HG03280 (cell line): ENCODE results near the gene FER.

ENCODE experiments used
- ATAC-seq: cut with Tn5 transposase; IDR thresholded peaks from one replicate; pipeline ENCODE4 v1.9.1; 2021; ENCODE audit warnings: mild to moderate bottlenecking, moderate library complexity; ENCODE audit not compliant: unreplicated experiment

The FER gene

DNA sequence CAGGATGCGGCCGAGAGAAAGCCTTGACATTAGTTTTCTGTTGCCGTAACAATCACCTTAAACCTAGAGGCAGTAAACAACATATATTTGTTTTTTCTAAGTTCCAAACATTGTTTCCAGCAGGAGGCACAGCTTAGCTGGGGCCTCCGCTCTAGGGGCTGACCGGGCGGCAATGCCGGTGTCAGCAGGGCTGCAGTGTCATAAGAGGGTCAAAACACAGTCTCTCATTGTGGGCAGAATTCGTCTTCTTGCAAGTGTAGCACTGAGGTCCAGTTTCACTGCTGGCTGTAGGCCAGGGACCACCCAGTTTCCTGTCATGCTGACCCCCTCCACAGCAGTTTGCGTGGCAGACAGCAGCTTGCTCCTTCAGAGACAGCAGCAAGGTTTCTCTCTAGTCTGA lies 475.8 kb downstream of the FER start:
- ATAC-seq: no peak

- ATAC-seq: no peak
These were observed 476.7 kb downstream of the FER start for GRCh38 chr5:109224276-109224882.

GRCh38 chr5:109225716-109226625 lies 478.3 kb downstream of the FER start:
- no peak for ATAC-seq

- no peak for ATAC-seq
These were observed 482.7 kb downstream of the FER start for GRCh38 chr5:109230369-109230768.

GRCh38 chr5:109231331-109231730 lies 483.6 kb downstream of the FER start:
- no peak for ATAC-seq

DNA sequence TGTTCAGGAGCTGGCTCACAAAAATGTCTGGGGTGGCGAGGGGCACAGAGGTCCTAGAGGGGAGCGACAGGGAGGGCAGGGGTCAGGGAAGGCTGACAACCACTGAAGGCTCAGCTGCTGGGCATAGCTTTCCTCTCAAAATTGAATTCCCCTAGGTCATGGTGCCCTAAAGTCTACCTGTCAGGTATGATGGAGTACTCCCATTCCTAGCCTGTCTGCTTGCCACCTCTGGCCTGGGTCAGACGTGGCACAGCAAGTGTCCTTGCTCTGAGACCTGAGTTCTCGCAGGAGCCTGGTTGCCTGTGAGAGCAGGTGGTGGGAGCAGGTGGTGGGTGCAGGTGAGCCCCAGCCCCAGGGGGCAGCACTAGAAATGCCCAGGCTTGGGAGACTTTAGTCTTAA lies 486.7 kb downstream of the FER start:
- no peak for ATAC-seq

GRCh38 chr5:109239456-109239855 lies 491.8 kb downstream of the FER start:
- no peak for ATAC-seq

DNA sequence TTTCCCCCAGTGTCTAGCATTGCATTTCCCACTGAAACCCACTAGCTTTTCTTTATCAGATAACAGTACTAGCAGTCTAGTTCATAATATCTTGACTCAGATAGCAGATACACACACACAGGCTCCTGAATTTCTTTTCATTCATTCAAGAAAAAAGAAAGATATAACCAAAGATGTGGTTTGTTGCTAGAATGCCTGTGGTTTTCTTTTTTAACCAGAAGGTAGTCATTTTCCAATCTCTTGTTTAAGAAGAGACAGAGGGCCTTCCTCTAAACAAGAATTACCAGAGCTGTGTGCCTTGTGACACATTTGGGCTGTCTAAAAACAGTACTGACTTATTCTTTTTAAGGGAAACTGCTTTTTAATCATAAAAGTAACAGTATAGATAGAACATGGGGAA lies 494.8 kb downstream of the FER start:
- ATAC-seq: no peak

DNA sequence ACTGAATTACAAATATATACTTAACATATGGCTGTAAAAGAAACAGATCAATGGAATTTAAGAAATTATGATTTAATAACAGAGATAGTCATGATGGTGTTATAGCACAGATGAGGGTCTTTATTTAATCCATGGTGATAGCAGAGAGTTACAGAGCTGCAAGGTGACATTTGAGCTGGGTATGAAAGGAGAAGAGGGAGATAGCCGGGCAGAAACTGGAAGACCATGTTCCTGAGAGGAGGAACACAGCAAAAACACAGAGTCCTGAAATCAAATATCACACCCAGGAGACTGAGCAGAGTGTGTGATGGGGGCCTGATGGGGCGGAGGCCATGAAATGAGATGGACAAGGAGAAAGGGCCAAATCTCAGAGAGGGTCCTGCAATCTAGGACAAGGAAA lies 498.7 kb downstream of the FER start:
- ATAC-seq: no peak
